OCI-LY3 (cell line): ENCODE results near the gene U2SURP.

Source experiments
- H2AFZ ChIP-seq: fragments of 200-600, 300-600 bp; shearing (Covaris generic); 2 replicates; pipeline ENCODE4 v1.6.0; 2014; ENCODE audit warnings: antibody characterized with exemption, low read depth, low read length
- H3K27ac ChIP-seq: fragments of 200-600, 300-600 bp; sonication (generic); 2 replicates; pipeline ENCODE4 v1.5.1; 2014; ENCODE audit warnings: mild to moderate bottlenecking, low read length, moderate library complexity, mixed read lengths
- H3K27me3 ChIP-seq: fragments of 200-600, 300-600 bp; sonication (generic); 2 replicates; pipeline ENCODE4 v1.6.1; 2014; ENCODE audit warnings: low read depth, low read length, mixed read lengths
- H3K36me3 ChIP-seq: fragments of 200-600, 300-600 bp; sonication (generic); replicated peaks from 2 replicates; pipeline ENCODE3; 2014; ENCODE audit warnings: low read depth, low read length, mixed read lengths
- H3K4me1 ChIP-seq: fragments of 300-600, 200-600 bp; sonication (generic); 2 replicates; pipeline ENCODE4 v1.6.1; 2014; ENCODE audit warnings: low read length, mixed read lengths
- H3K4me2 ChIP-seq: fragments of 200-600, 300-600 bp; sonication (generic); 2 replicates; pipeline ENCODE4 v1.6.1; 2014; ENCODE audit warnings: low read length, mixed read lengths
- H3K4me3 ChIP-seq: fragments of 300-600, 200-600 bp; sonication (generic); 2 replicates; pipeline ENCODE4 v1.5.1; 2014; ENCODE audit warnings: antibody characterized with exemption, mild to moderate bottlenecking, low read length, moderate library complexity
- H3K79me2 ChIP-seq: fragments of 300-600, 200-600 bp; shearing (Covaris generic); 2 replicates; pipeline ENCODE4 v1.6.1; 2014; ENCODE audit warnings: mild to moderate bottlenecking, low read length, mixed read lengths
- H3K9ac ChIP-seq: fragments of 300-600, 200-600 bp; shearing (Covaris generic); 2 replicates; pipeline ENCODE4 v1.6.0; 2014; ENCODE audit warnings: mild to moderate bottlenecking, low read length, moderate library complexity
- H3K9me3 ChIP-seq: fragments of 200-600, 300-600 bp; shearing (Covaris generic); 2 replicates; pipeline ENCODE4 v1.6.1; 2014; ENCODE audit warnings: low read length, mixed read lengths; ENCODE audit not compliant: insufficient read depth
- H4K20me1 ChIP-seq: fragments of 200-600, 300-600 bp; sonication (generic); 2 replicates; pipeline ENCODE4 v1.6.1; 2016; ENCODE audit warnings: low read length, mixed read lengths; ENCODE audit not compliant: insufficient read depth
- EZH2phosphoT487 ChIP-seq: fragments of 200-600 bp; shearing (Covaris generic); IDR thresholded peaks from 2 replicates; pipeline ENCODE4 v1.6.1; 2018; ENCODE audit warnings: antibody characterized with exemption, mixed run types, low read depth
- TF ChIP-seq, protein P1 (sequence below): fragments of 200-600, 300-600 bp; sonication (generic); IDR thresholded peaks from 2 replicates; pipeline ENCODE4 v1.5.1; 2014; ENCODE audit warnings: antibody characterized with exemption, low read length, low read depth

The U2SURP gene

DNA sequence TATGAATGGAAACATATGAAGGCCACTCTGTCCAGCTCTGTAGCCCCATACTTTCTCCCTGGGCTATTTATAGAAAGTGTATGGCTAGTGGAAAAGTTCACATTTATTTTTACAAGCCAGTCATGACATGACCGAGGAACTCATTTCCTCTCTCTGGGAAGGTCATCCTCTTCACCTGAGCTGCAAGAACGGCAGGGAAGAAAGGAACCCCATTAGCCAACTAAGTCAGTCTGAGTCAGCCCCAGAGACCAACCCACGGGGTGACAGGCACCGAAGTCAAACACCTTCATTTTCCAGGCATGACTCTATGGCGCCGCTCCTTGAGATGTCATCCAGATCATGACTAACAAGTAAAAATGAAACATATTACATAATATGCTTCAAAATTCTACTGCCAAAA, 42.7 kb upstream of the U2SURP start:
- Histone ChIP-seq H3K36me3 (no peaks in the 10 kb centered on the region), H3K27me3 (peaks cover 35% of the 10 kb centered on the region), H2AFZ (no peak overlapping the region), H3K27ac (no peak overlapping the region), H3K4me3 (no peak overlapping the region), H3K9ac (no peak overlapping the region), H4K20me1 (no peaks in the 10 kb centered on the region), H3K4me1 (no peaks in the 10 kb centered on the region), H3K9me3 (no peaks in the 10 kb centered on the region), H3K79me2 (no peaks in the 10 kb centered on the region), H3K4me2 (no peak overlapping the region)
- TF ChIP-seq, protein P1, sequence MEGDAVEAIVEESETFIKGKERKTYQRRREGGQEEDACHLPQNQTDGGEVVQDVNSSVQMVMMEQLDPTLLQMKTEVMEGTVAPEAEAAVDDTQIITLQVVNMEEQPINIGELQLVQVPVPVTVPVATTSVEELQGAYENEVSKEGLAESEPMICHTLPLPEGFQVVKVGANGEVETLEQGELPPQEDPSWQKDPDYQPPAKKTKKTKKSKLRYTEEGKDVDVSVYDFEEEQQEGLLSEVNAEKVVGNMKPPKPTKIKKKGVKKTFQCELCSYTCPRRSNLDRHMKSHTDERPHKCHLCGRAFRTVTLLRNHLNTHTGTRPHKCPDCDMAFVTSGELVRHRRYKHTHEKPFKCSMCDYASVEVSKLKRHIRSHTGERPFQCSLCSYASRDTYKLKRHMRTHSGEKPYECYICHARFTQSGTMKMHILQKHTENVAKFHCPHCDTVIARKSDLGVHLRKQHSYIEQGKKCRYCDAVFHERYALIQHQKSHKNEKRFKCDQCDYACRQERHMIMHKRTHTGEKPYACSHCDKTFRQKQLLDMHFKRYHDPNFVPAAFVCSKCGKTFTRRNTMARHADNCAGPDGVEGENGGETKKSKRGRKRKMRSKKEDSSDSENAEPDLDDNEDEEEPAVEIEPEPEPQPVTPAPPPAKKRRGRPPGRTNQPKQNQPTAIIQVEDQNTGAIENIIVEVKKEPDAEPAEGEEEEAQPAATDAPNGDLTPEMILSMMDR = no peak

DNA sequence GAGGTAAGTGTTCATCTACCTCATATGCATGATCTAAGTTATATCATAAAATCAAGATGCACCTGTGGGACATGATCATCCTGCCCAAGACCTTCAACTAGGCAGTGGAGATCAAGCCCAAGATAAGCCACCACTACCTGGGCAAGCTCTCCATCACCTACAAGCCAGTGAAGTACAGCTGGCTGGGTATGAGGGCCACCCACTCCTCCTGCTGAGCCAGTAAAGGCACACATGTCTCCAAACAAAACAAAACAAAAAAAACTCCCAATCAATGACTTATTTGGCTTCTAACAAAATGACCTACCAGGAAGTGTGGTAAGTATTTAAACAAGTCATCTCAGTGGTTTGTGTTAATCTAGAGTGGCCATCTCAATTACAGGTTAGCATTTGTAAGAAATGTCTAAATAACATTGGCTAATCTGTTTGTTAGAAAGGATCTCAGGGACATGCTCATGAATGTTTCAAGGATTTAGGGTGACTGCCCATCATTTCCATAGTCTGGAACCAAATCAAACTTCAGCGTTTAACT, 41.0 kb upstream of the U2SURP start:
- no peak overlapping the region for H2AFZ ChIP-seq
- no peak overlapping the region for H3K27ac ChIP-seq
- H3K9ac ChIP-seq = no peak overlapping the region
- TF ChIP-seq EZH2phosphoT487 = no peak
- TF ChIP-seq, protein P1 = no peak
- no peaks in the 10 kb centered on the region for H3K36me3 ChIP-seq
- no peaks in the 10 kb centered on the region for H3K79me2 ChIP-seq
- H3K27me3 ChIP-seq = peaks cover 45% of the 10 kb centered on the region
- no peaks in the 10 kb centered on the region for H3K9me3 ChIP-seq
- H3K4me1 ChIP-seq = no peaks in the 10 kb centered on the region
- H3K4me2 ChIP-seq = no peak overlapping the region
- no peaks in the 10 kb centered on the region for H4K20me1 ChIP-seq
- H3K4me3 ChIP-seq = no peak overlapping the region

- TF ChIP-seq, protein P1 = no peak
- no peak for TF ChIP-seq EZH2phosphoT487
- H3K9me3 ChIP-seq = no peaks in the 10 kb centered on the region
- H3K4me1 ChIP-seq = no peaks in the 10 kb centered on the region
- peaks cover 45% of the 10 kb centered on the region for H3K27me3 ChIP-seq
- no peaks in the 10 kb centered on the region for H3K79me2 ChIP-seq
- no peak overlapping the region for H3K27ac ChIP-seq
- no peaks in the 10 kb centered on the region for H3K36me3 ChIP-seq
- no peak overlapping the region for H2AFZ ChIP-seq
- H3K9ac ChIP-seq = no peak overlapping the region
- no peak overlapping the region for H3K4me2 ChIP-seq
- H4K20me1 ChIP-seq = no peaks in the 10 kb centered on the region
- H3K4me3 ChIP-seq = no peak overlapping the region
These were observed 39.8 kb upstream of the U2SURP start for GRCh38 chr3:142961539-142961938.

GRCh38 chr3:142962175-142962519, 39.2 kb upstream of the U2SURP start:
- no peaks in the 10 kb centered on the region for H3K79me2 ChIP-seq
- H3K36me3 ChIP-seq = no peaks in the 10 kb centered on the region
- no peaks in the 10 kb centered on the region for H4K20me1 ChIP-seq
- H2AFZ ChIP-seq = no peak overlapping the region
- no peaks in the 10 kb centered on the region for H3K4me1 ChIP-seq
- TF ChIP-seq EZH2phosphoT487 = no peak
- TF ChIP-seq, protein P1 = no peak
- no peaks in the 10 kb centered on the region for H3K9me3 ChIP-seq
- no peak overlapping the region for H3K4me3 ChIP-seq
- no peak overlapping the region for H3K4me2 ChIP-seq
- H3K27me3 ChIP-seq = peaks cover 43% of the 10 kb centered on the region
- no peak overlapping the region for H3K27ac ChIP-seq
- no peak overlapping the region for H3K9ac ChIP-seq
